Erythroblast (primary cell): ENCODE data around the gene RAB3D.

Experiments used
- GATA1 ChIP-seq: IDR thresholded peaks from 2 replicates; pipeline ENCODE4 v1.6.1; 2011; ENCODE audit warnings: low read depth, mild to moderate bottlenecking, control low read depth, low read length, moderate library complexity
- POLR2A ChIP-seq: IDR thresholded peaks from 2 replicates; pipeline ENCODE4 v1.6.1; 2011; ENCODE audit warnings: mild to moderate bottlenecking, low read length

GRCh38 chr19:11335449-11336146, 3.9 kb downstream of the RAB3D start:
- TF ChIP-seq POLR2A (no peak), GATA1 (no peak)
